AG09309 (cell line): Measurements from ENCODE around the gene NEDD1.
A peak's percentile ranks its signal among the peaks of the same experiment; 100 is the strongest.

ENCODE experiments used
- DNase-seq: peaks from one replicate; pipeline ENCODE4 v3.0.0-alpha.2; 2010; ENCODE audit warnings: low read depth
- H3K4me3 ChIP-seq: 2 replicates; pipeline ENCODE4 v1.5.1; 2011; ENCODE audit warnings: mild to moderate bottlenecking, low read depth, low read length, moderate library complexity; ENCODE audit not compliant: control insufficient read depth
- TF ChIP-seq, protein P1 (sequence below): IDR thresholded peaks from 2 replicates; pipeline ENCODE4 v1.5.1; 2011; ENCODE audit warnings: mild to moderate bottlenecking, low read depth, low read length, inconsistent platforms; ENCODE audit not compliant: insufficient read depth, control insufficient read depth; ENCODE audit errors: missing control alignments

Gene NEDD1, protein sequence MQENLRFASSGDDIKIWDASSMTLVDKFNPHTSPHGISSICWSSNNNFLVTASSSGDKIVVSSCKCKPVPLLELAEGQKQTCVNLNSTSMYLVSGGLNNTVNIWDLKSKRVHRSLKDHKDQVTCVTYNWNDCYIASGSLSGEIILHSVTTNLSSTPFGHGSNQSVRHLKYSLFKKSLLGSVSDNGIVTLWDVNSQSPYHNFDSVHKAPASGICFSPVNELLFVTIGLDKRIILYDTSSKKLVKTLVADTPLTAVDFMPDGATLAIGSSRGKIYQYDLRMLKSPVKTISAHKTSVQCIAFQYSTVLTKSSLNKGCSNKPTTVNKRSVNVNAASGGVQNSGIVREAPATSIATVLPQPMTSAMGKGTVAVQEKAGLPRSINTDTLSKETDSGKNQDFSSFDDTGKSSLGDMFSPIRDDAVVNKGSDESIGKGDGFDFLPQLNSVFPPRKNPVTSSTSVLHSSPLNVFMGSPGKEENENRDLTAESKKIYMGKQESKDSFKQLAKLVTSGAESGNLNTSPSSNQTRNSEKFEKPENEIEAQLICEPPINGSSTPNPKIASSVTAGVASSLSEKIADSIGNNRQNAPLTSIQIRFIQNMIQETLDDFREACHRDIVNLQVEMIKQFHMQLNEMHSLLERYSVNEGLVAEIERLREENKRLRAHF

GRCh38 chr12:96906849-96907670 lies at the start of gene NEDD1:
TSS of gene NEDD1 (plus strand) at chr12:96907257. CDS start at chr12:96909760, 2,503 bp downstream.
- no peak for DNase-seq
- TF ChIP-seq, protein P1, sequence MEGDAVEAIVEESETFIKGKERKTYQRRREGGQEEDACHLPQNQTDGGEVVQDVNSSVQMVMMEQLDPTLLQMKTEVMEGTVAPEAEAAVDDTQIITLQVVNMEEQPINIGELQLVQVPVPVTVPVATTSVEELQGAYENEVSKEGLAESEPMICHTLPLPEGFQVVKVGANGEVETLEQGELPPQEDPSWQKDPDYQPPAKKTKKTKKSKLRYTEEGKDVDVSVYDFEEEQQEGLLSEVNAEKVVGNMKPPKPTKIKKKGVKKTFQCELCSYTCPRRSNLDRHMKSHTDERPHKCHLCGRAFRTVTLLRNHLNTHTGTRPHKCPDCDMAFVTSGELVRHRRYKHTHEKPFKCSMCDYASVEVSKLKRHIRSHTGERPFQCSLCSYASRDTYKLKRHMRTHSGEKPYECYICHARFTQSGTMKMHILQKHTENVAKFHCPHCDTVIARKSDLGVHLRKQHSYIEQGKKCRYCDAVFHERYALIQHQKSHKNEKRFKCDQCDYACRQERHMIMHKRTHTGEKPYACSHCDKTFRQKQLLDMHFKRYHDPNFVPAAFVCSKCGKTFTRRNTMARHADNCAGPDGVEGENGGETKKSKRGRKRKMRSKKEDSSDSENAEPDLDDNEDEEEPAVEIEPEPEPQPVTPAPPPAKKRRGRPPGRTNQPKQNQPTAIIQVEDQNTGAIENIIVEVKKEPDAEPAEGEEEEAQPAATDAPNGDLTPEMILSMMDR: no peak
- peak within 1 kb of the TSS; percentile 71 for H3K4me3 ChIP-seq

- no peak overlapping the region for H3K4me3 ChIP-seq
- TF ChIP-seq, protein P1: no peak
- DNase-seq: no peak
Measured at GRCh38 chr12:96858162-96858561, 48.9 kb upstream of the NEDD1 start.

GRCh38 chr12:96861656-96862055 lies 45.4 kb upstream of the NEDD1 start:
- DNase-seq: no peak
- no peak overlapping the region for H3K4me3 ChIP-seq
- TF ChIP-seq, protein P1: no peak

GRCh38 chr12:96862326-96862725 lies 44.7 kb upstream of the NEDD1 start:
- TF ChIP-seq, protein P1: no peak
- DNase-seq: no peak

GRCh38 chr12:96864335-96864734 lies 42.7 kb upstream of the NEDD1 start:
- H3K4me3 ChIP-seq: no peak overlapping the region
- no peak for DNase-seq
- TF ChIP-seq, protein P1: no peak

More at GRCh38 chr12:96862326-96862725, 44.7 kb upstream of the NEDD1 start:
- no peak overlapping the region for H3K4me3 ChIP-seq
